HepG2 (cell line): Measurements from ENCODE around the gene FETUB. TPM values are rescaled to one million over a fixed set of nuclear protein-coding genes. Genes with fewer than 3 reads are reported as not detected.

Experiments used
- CC2D1A ChIP-seq: sonication (generic); formaldehyde crosslinking; IDR thresholded peaks from 2 replicates; pipeline ENCODE4 v1.8.1; 2023; ENCODE audit warnings: mild to moderate bottlenecking, missing genetic modification reagents
- FOXP4 ChIP-seq: sonication (generic); formaldehyde crosslinking; IDR thresholded peaks from 2 replicates; pipeline ENCODE4 v1.4.0; 2020; ENCODE audit warnings: missing genetic modification reagents
- HNRNPL ChIP-seq: fragments of 200-400 bp; formaldehyde crosslinking; IDR thresholded peaks from 2 replicates; pipeline ENCODE4 v1.6.1; 2017; ENCODE audit warnings: mild to moderate bottlenecking, low read depth, low read length
- MBD4 ChIP-seq: IDR thresholded peaks from 2 replicates; pipeline ENCODE4 v1.6.1; 2012; ENCODE audit warnings: low read length, inconsistent platforms, borderline replicate concordance
- MXD4 ChIP-seq: IDR thresholded peaks from 2 replicates; pipeline ENCODE4 v1.6.1; 2016; ENCODE audit warnings: mild to moderate bottlenecking, missing biosample characterization, missing genetic modification reagents
- ONECUT2 ChIP-seq: sonication (generic); formaldehyde crosslinking; IDR thresholded peaks from 2 replicates; pipeline ENCODE4 v1.4.0; 2020; ENCODE audit warnings: missing genetic modification reagents
- RARG ChIP-seq: sonication (generic); formaldehyde crosslinking; IDR thresholded peaks from 2 replicates; pipeline ENCODE4 v1.4.0; 2020; ENCODE audit warnings: low read depth, mild to moderate bottlenecking, missing genetic modification reagents
- STAT6 ChIP-seq: sonication (generic); formaldehyde crosslinking; IDR thresholded peaks from 2 replicates; pipeline ENCODE4 v1.4.0; 2020; ENCODE audit warnings: missing genetic modification reagents, mild to moderate bottlenecking, borderline replicate concordance
- TRIM24 ChIP-seq: sonication (generic); formaldehyde crosslinking; IDR thresholded peaks from 2 replicates; pipeline ENCODE4 v1.8.0; 2022; ENCODE audit warnings: mild to moderate bottlenecking, missing genetic modification reagents
- USF2 ChIP-seq, 2 experiments: sonication (generic) in 1 of 2; formaldehyde crosslinking in 1 of 2; IDR thresholded peaks; 2 replicates each; pipeline versions ENCODE4 v1.5.1 to v1.6.1; 2011 to 2020; ENCODE audit warnings: borderline replicate concordance in 1 of 2, low read depth in 1 of 2, low read length in 1 of 2, mild to moderate bottlenecking in 1 of 2, missing genetic modification reagents in 1 of 2, moderate library complexity in 1 of 2
- ZBTB14 ChIP-seq: sonication (generic); formaldehyde crosslinking; IDR thresholded peaks from 2 replicates; pipeline ENCODE4 v1.4.0; 2020; ENCODE audit warnings: missing genetic modification reagents
- ZNF101 ChIP-seq: sonication (generic); formaldehyde crosslinking; IDR thresholded peaks from 2 replicates; pipeline ENCODE4 v1.4.0; 2020; ENCODE audit warnings: mild to moderate bottlenecking, low read depth, missing genetic modification reagents, borderline replicate concordance
- ZNF264 ChIP-seq: sonication (generic); formaldehyde crosslinking; IDR thresholded peaks from 2 replicates; pipeline ENCODE4 v1.4.0; 2020; ENCODE audit warnings: missing genetic modification reagents
- ZNF292 ChIP-seq: sonication (generic); formaldehyde crosslinking; IDR thresholded peaks from 2 replicates; pipeline ENCODE4 v1.8.1; 2022; ENCODE audit warnings: mild to moderate bottlenecking, low read depth, missing genetic modification reagents, borderline replicate concordance
- ZNF513 ChIP-seq: sonication (generic); formaldehyde crosslinking; conservative IDR thresholded peaks from 2 replicates; pipeline ENCODE4 v1.5.0; 2020; ENCODE audit warnings: missing genetic modification reagents
- ZNF550 ChIP-seq: sonication (generic); formaldehyde crosslinking; IDR thresholded peaks from 2 replicates; pipeline ENCODE4 v1.4.0; 2020; ENCODE audit warnings: mild to moderate bottlenecking, missing genetic modification reagents, borderline replicate concordance
- ZSCAN25 ChIP-seq: sonication (generic); formaldehyde crosslinking; IDR thresholded peaks from 2 replicates; pipeline ENCODE4 v1.8.0; 2022; ENCODE audit warnings: mild to moderate bottlenecking, missing genetic modification reagents
- ZSCAN30 ChIP-seq: sonication (generic); formaldehyde crosslinking; IDR thresholded peaks from 2 replicates; pipeline ENCODE4 v1.5.0; 2020; ENCODE audit warnings: mild to moderate bottlenecking, missing genetic modification reagents
- polyA plus RNA-seq, 8 experiments: library from polyadenylated mRNA; depleted of rRNA in 3 of 8; stranded (reverse) in 7 of 8; unstranded in 1 of 8; fragments of >200 nt; fragmentation: Illumina TruSeq in 4 of 8; extraction: Trizol in 4 of 8; gene quantifications; 2 replicates each; pipeline versions ENCODE4 v1.2.1 to v1.2.3, GENCODE V29; 2011 to 2016; ENCODE audit warnings: low read depth in 4 of 8, missing spikeins in 1 of 8, mixed read lengths in 1 of 8; ENCODE audit not compliant: insufficient read depth in 1 of 8
- total RNA-seq, 5 experiments: library from RNA; depleted of rRNA; stranded (reverse); fragments of >200 nt; fragmentation: Illumina TruSeq; extraction: Trizol; gene quantifications; 2 replicates each; pipeline ENCODE4 v1.2.3, GENCODE V29; 2016; ENCODE audit warnings: low read depth in 1 of 5

Gene FETUB
- total and polyA plus RNA-seq, 2 of the 13 experiments (the other 11 are each of a cell fraction or from before 2014, with no cell fraction given): 2.1 to 4.4 TPM

GRCh38 chr3:186617036-186617946 is 22.9 kb upstream of the FETUB start (continued):
- TF ChIP-seq ZNF292 (CRISPR knock-in tag): no peak
- 0 out of 2 replicates have a peak, but pooled peaks have one; percentile 70 for TF ChIP-seq MXD4 (CRISPR knock-in tag)
- no peak for TF ChIP-seq ZSCAN25 (CRISPR knock-in tag)
- no peak for TF ChIP-seq STAT6 (CRISPR knock-in tag)
- no peak for TF ChIP-seq USF2 (IDR thresholded peaks at IDR 0.05; ENCODE audit: low read depth, low read length)
- TF ChIP-seq USF2 (CRISPR knock-in tag; IDR thresholded peaks at IDR 0.05; ENCODE audit: borderline replicate concordance): no peak
- TF ChIP-seq HNRNPL: peak; percentile 93
- no peak for TF ChIP-seq ZBTB14 (CRISPR knock-in tag)
- TF ChIP-seq ZSCAN30 (CRISPR knock-in tag): no peak
- TF ChIP-seq ZNF264: no peak
- TF ChIP-seq FOXP4 (CRISPR knock-in tag): no peak; the same call in 1 of the 2 replicates
- TF ChIP-seq ONECUT2 (CRISPR knock-in tag): no peak
- TF ChIP-seq CC2D1A: no peak
- TF ChIP-seq ZNF101 (CRISPR knock-in tag): no peak
- TF ChIP-seq RARG (CRISPR knock-in tag): no peak
- TF ChIP-seq ZNF550 (CRISPR knock-in tag): no peak
- TF ChIP-seq TRIM24 (CRISPR knock-in tag): no peak
- no peak for TF ChIP-seq ZNF513 (CRISPR knock-in tag)
- TF ChIP-seq MBD4: no peak
